ENCODE data around the gene CYB561D2.
A peak's percentile ranks its signal among the peaks of the same experiment; 100 is the strongest.

- TF ChIP-seq JUND (IDR thresholded peaks at IDR 0.05), result no peak
- TF ChIP-seq, protein P1, sequence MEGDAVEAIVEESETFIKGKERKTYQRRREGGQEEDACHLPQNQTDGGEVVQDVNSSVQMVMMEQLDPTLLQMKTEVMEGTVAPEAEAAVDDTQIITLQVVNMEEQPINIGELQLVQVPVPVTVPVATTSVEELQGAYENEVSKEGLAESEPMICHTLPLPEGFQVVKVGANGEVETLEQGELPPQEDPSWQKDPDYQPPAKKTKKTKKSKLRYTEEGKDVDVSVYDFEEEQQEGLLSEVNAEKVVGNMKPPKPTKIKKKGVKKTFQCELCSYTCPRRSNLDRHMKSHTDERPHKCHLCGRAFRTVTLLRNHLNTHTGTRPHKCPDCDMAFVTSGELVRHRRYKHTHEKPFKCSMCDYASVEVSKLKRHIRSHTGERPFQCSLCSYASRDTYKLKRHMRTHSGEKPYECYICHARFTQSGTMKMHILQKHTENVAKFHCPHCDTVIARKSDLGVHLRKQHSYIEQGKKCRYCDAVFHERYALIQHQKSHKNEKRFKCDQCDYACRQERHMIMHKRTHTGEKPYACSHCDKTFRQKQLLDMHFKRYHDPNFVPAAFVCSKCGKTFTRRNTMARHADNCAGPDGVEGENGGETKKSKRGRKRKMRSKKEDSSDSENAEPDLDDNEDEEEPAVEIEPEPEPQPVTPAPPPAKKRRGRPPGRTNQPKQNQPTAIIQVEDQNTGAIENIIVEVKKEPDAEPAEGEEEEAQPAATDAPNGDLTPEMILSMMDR (IDR thresholded peaks at IDR 0.05 in 2 of 3, conservative IDR thresholded peaks at IDR 0.05 in 1 of 3; ENCODE audit: borderline replicate concordance in 1 of 3, insufficient read depth in 1 of 3, low read depth in 2 of 3, low read length in 2 of 3), result peak in 2 of 3 experiments; percentile 51; a peak in 4 of 6 replicates
- no peak for TF ChIP-seq ZFX (IDR thresholded peaks at IDR 0.05)
These were observed 37.5 kb downstream of the CYB561D2 start for GRCh38 chr3:50388016-50388719.

Data from HCT116 (cell line).